Left lung (tissue), 10 donors: ENCODE data around the gene IPO13. TPM values are rescaled to one million over a fixed set of nuclear protein-coding genes. Genes with fewer than 3 reads are reported as not detected.

Experiments used
- ATAC-seq: fragments of 200-7000 bp; cut with Tn5 transposase; one replicate; pipeline ENCODE4 v1.9.1; 2020; ENCODE audit warnings: moderate library complexity
- DNase-seq, 4 donors: peaks; one replicate each; pipeline ENCODE4 v3.0.0-alpha.2; 2013 to 2020
- H3K27ac ChIP-seq, 2 donors: fragments of 200-600 bp; sonication (generic) in 1 of 2; one replicate each; pipeline versions ENCODE4 v1.5.0 to v1.8.0; 2020 to 2021
- H3K27me3 ChIP-seq, 2 donors: fragments of 200-600 bp; sonication (generic) in 1 of 2; one replicate each; pipeline versions ENCODE4 v1.5.0 to v1.8.0; 2020 to 2021
- H3K36me3 ChIP-seq, 2 donors: fragments of 200-600 bp; sonication (generic) in 1 of 2; one replicate each; pipeline versions ENCODE4 v1.5.0 to v1.8.0; 2020 to 2021
- H3K4me1 ChIP-seq, 2 donors: fragments of 200-600 bp; one replicate each; pipeline ENCODE4 v1.8.0; 2021
- H3K4me3 ChIP-seq, 2 donors: fragments of 200-600 bp; sonication (generic) in 1 of 2; one replicate each; pipeline versions ENCODE4 v1.5.0 to v1.8.0; 2020 to 2021; ENCODE audit warnings: mild to moderate bottlenecking in 1 of 2
- H3K9me3 ChIP-seq, 2 donors: fragments of 200-600 bp; sonication (generic) in 1 of 2; one replicate each; pipeline versions ENCODE4 v1.5.0 to v1.8.0; 2020 to 2021
- CTCF ChIP-seq, 2 donors: fragments of 200-600 bp; sonication (generic) in 1 of 2; IDR thresholded peaks; one replicate each; pipeline versions ENCODE4 v1.5.0 to v1.8.0; 2021; ENCODE audit warnings: antibody characterized with exemption in 2 of 2
- intact Hi-C, 2 donors: fragments of 100-400 bp; cut with DNase I; formaldehyde crosslinking; loops; one replicate each; pipeline versions ENCODE4 v1.11.2 to v1.14.2; 2022
- polyA plus RNA-seq, 6 donors: library from polyadenylated mRNA; unstranded; fragments of 120-200 nt; gene quantifications; one replicate each; pipeline ENCODE4 v1.2.1, GENCODE V29; 2013; ENCODE audit not compliant: insufficient read length in 6 of 6
- total RNA-seq, 2 donors: library from RNA; stranded (reverse); fragmentation: NEBNext Ultra II Directional; extraction: Animal tissue kit (Norgen Biotek cat#: 25700); gene quantifications; one replicate each; pipeline ENCODE4 v1.2.1, GENCODE V29; 2021
- donor health status: DM: no; HTN: yes; CAD: no.
- donor health status: DM: no; HTN: no; CAD: no.

The IPO13 gene
- total and polyA plus RNA-seq, 8 donors: 18.0 to 33.4 (median 22.0) TPM

DNA sequence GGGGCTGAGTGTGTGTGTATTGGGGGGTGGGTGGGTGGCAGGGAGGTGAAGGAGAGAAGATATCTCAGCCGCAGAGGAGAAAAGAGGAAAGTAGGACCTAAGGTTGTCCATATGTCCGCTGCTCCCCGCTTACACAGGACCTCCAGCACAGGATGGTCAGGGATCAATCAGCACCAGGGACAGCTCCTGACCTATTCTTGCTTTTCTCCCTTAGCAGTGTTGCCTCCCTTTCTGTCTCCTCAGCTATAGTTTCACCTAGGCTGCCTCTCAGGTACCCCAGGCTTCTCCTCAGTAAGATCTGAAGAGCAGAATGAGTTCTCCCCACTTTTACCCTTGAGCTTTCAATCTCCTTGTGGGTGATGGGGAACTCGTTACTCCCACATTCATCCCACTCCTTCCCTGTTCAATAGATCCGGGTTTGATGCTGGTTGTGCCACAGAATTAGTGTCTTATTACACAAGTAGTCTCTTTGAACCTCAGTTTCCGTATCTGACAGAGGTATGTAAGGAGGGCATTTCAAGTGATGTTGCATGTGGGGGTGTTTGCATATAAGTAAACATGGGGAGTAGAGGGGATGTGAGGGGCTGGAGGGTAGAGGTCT, 21.7 kb downstream of the IPO13 start:
- intact Hi-C loops: no loop called here
- Histone ChIP-seq H3K4me3 (no peak overlapping the region), H3K27ac (no peak overlapping the region), H3K27me3 (no peaks in the 10 kb centered on the region), H3K36me3 (peaks cover 0 to 41% of the 10 kb centered on the region in 2 donors), H3K4me1 (peaks cover 7 to 14% of the 10 kb centered on the region in 2 donors), H3K9me3 (no peaks in the 10 kb centered on the region)
- no peak for ATAC-seq
- no peak for DNase-seq
- no peak for TF ChIP-seq CTCF (IDR thresholded peaks at IDR 0.05)

GRCh38 chr1:43969416-43969745, 22.6 kb downstream of the IPO13 start:
- Histone ChIP-seq H3K36me3 (peaks cover 0 to 41% of the 10 kb centered on the region in 2 donors), H3K4me3 (peak overlapping the region; percentile 62 to 69), H3K27ac (no peak overlapping the region), H3K9me3 (no peaks in the 10 kb centered on the region), H3K27me3 (no peaks in the 10 kb centered on the region), H3K4me1 (peaks cover 11 to 23% of the 10 kb centered on the region in 2 donors)
- no peak for TF ChIP-seq CTCF (IDR thresholded peaks at IDR 0.05)
- intact Hi-C loops: no loop called here
- no peak for ATAC-seq
- DNase-seq: no peak

DNA sequence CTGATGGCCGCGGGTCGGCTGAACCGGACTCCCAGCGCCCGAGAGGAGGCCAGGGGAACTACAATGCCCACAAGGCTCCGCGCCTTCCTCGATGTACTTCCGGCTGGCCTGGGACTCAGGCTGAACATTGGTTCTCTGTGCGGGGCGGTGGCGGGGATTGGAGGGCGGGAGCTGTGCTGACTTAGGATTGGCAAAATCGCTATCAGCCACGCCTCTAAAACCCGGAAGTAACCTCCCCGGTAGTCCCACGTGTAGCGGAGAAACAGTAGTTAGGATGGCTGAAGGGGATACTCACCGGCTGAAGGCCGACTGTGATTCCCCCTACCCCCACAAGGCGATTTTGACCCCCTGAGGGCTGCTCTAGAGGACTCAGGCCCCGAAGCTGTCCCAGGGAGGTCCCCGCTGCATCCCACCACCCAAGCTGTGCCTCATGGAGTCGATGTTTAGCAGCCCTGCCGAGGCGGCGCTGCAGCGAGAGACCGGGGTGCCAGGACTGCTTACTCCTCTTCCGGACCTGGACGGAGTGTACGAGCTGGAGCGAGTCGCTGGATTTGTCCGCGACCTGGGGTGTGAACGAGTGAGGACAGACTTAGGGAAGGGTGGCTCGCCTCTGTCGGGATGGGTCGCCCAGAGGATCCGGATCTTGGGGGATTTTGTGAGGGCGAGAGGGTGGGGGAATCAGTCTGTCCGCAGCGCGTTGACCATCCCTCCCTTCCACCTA, 23.2 kb downstream of the IPO13 start, which contains the start of gene DPH2:
Gene DPH2 (plus strand): TSS at position 265 of the 721 bp plus-strand sequence. CDS start 166 bp downstream, at position 431.
- peaks cover 11 to 23% of the 10 kb centered on the region in 2 donors for H3K4me1 ChIP-seq
- no peaks in the 10 kb centered on the region for H3K9me3 ChIP-seq
- peak; percentile 93 for ATAC-seq
- no peak within 1 kb of the TSS for H3K27ac ChIP-seq
- peak within 1 kb of the TSS; percentile 62 to 69 for H3K4me3 ChIP-seq
- intact Hi-C loops: no loop called here
- DNase-seq: peak; percentile 94 to 98 (median 98)
- no peaks in the 10 kb centered on the region for H3K27me3 ChIP-seq
- peaks cover 0 to 36% of the 10 kb centered on the region in 2 donors for H3K36me3 ChIP-seq
- TF ChIP-seq CTCF (IDR thresholded peaks at IDR 0.05): peak in 1 of 2 donors; percentile 18

GRCh38 chr1:43970502-43970901, 23.8 kb downstream of the IPO13 start:
- intact Hi-C loops: no loop called here
- no peaks in the 10 kb centered on the region for H3K27me3 ChIP-seq
- H3K36me3 ChIP-seq: peaks cover 0 to 36% of the 10 kb centered on the region in 2 donors
- no peaks in the 10 kb centered on the region for H3K9me3 ChIP-seq
- TF ChIP-seq CTCF (IDR thresholded peaks at IDR 0.05): no peak
- peak overlapping the region; percentile 62 to 69 for H3K4me3 ChIP-seq
- DNase-seq (no peak), ATAC-seq (no peak)
- H3K27ac ChIP-seq: no peak overlapping the region
- H3K4me1 ChIP-seq: peaks cover 12 to 26% of the 10 kb centered on the region in 2 donors

DNA sequence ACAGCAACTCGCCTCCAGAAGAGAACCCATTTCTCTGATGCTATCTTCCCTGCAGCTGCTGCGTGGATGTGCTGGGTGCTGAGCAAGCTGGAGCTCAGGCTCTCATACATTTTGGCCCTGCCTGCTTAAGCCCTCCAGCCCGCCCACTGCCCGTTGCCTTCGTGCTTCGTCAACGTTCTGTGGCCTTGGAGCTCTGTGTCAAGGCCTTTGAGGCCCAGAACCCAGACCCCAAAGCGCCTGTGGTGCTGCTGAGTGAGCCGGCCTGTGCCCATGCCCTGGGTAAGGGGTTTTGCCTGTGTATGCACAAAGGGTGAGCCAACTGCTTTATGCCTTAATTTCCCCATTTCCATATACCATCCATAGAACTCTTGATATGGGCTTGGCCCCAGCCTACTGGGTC, 24.2 kb downstream of the IPO13 start:
- no peak for TF ChIP-seq CTCF (IDR thresholded peaks at IDR 0.05)
- no peaks in the 10 kb centered on the region for H3K27me3 ChIP-seq
- H3K4me1 ChIP-seq: peaks cover 16 to 30% of the 10 kb centered on the region in 2 donors
- DNase-seq (no peak), ATAC-seq (no peak)
- H3K4me3 ChIP-seq: peak overlapping the region in 1 of 2 donors; percentile 69
- no peak overlapping the region for H3K27ac ChIP-seq
- intact Hi-C loops: no loop called here
- H3K36me3 ChIP-seq: peaks cover 0 to 34% of the 10 kb centered on the region in 2 donors
- H3K9me3 ChIP-seq: no peaks in the 10 kb centered on the region
